NCI-H1694 (cell line): Measurements from ENCODE around the gene WAS.
"Not testable (repeated sequence)": the region's sequence is repeated elsewhere in the genome, so short reads cannot be mapped to it uniquely, and the experiment has no call there.

ENCODE experiments used
- DNase-seq: peaks from one replicate; lab custom pipeline; 2025; lab: John Stamatoyannopoulos, UW

The WAS gene

DNA sequence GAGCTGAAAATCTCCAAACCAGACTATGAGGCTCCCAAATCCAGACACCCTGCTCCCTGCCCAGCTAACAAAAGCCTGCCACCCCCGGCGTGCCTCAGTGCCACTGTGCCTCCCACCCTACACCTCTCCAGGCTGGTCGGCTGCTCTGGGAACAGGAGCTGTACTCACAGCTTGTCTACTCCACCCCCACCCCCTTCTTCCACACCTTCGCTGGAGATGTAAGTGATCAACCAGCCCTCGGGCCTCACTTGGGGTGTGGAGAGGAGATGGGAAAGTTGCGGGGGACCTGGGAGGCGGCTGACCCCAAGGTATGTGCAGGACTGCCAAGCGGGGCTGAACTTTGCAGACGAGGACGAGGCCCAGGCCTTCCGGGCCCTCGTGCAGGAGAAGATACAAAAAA is 1.8 kb downstream of the WAS start:
- no peak for DNase-seq

DNA sequence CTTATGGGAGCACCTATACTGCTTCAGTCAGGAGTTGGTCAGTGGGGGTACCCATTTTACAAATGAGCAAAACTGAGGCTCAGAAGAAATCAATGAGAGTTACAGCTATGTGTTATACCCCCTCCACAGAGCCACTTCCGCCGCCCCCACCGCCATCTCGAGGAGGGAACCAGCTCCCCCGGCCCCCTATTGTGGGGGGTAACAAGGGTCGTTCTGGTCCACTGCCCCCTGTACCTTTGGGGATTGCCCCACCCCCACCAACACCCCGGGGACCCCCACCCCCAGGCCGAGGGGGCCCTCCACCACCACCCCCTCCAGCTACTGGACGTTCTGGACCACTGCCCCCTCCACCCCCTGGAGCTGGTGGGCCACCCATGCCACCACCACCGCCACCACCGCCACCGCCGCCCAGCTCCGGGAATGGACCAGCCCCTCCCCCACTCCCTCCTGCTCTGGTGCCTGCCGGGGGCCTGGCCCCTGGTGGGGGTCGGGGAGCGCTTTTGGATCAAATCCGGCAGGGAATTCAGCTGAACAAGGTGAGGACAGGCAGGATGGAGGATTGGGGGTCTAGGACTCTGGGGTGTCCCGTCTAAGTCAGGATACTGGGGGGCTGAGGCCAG is 5.0 kb downstream of the WAS start:
- no peak for DNase-seq

DNA sequence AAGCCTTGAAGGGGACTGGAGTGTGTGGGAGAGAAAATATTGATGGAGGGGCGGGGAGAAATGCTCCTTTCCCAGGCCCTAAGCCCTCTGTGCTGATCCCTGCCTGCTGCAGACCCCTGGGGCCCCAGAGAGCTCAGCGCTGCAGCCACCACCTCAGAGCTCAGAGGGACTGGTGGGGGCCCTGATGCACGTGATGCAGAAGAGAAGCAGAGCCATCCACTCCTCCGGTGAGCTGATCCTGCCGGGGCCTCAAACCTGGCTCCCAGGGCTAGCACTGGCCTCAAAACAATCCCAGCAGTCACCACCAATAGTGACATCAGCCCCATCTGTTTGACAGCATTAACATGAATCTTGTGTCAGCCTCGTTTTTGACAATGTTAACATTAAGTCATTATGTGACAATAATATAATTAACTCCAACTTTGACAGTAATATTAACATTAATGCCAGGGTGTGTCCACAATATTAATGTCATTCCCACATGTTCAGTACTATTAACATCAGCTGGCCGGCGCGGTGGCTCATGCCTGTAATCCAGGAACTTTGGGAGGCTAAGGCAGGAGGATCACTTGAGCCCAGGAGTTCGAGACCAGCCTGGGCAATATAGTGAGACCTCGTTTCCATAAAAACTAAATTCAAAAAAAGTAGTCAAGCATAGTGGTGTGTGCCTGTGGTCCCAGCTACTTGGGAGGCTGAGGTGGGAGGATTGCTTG is 5.8 kb downstream of the WAS start:
- no peak for DNase-seq

DNA sequence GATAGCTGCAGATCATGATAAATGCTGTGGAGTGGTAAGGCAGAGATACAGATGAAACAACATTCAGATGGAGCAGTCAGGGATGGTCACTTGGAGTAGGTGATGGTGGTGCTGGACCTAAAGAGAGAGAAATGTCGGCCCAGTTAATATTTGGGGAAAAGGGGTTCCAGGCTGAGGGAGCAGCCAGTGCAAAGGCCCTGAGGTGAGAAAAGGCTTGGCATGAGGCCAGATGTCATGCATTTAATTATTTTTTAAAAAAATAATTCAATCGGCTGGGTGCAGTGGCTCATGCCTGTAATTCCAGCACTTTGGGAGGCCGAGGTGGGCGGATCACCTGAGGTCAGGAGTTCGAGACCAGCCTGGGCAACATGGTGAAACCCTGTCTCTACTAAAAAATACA is 8.1 kb downstream of the WAS start:
- not testable (repeated sequence) for DNase-seq

DNA sequence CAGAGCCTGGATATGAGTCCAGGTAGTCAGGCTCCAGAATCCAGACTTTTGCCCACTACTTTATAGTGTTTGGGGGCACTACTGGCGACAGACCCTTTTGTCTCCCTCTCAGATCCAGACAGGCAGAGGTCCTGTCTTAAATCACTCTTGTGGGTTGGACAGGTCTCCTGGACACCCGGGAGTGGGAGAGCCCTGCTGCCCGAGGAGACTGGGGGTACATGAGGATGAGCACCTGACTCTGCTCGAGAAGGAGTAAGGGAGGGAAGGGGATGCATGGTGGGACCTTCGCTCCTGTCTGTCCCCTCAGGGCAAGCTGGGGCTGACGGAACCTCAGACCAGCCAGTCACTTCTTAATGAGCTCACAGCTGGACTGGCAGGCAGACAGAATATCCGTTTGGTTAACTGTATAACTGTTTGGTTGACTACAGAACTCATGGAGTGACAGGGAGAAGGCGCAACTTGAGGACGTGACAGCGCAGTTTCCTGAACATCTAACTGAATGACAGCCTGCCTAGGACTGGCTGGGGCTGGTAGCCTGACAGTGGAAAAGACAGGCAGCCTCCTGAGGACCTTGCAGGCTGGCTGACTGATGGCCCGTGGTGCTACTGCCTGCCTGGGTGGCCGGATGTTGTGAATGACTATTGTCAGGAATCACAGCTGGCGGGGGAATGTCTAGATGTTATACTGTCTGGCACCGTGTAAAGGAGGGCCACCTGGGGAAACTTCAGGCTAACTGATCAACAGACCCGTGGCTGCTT is 11.4 kb downstream of the WAS start:
- no peak for DNase-seq

DNA sequence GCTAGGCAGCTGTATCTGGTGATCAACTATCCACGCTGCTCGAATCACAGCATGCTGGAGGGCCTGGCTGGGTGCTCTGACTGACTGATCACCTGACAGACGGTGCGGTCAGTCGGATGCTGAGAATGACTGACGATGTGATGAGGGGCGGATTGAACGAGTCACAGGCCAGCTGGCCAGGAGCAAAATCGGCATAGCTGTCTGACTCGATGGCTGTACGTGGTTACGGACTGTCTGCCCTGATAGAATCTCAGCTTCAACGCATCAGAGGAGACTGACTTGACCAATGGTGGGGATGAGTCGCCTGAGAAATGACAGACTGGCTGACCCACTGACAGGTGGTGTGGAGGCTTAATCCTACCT is 11.9 kb downstream of the WAS start:
- DNase-seq: no peak

DNA sequence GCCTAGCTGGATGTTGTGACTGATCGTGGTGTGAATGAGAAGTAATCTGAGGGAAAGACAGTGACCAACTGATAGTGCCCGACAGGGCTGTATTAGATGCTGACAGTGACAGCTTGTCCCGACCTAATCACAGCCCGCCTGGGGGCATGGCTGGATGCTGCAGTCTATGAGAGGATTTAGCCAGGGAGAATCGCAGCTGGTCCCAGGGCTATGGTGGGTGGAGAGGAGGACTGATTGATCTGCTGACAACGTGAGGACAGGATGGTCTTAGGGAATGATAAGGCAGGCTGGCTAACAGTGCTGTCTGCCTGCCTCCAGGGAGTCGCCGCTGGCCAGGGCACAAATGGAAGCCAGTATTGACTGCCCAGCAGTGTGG is 12.3 kb downstream of the WAS start:
- no peak for DNase-seq

DNA sequence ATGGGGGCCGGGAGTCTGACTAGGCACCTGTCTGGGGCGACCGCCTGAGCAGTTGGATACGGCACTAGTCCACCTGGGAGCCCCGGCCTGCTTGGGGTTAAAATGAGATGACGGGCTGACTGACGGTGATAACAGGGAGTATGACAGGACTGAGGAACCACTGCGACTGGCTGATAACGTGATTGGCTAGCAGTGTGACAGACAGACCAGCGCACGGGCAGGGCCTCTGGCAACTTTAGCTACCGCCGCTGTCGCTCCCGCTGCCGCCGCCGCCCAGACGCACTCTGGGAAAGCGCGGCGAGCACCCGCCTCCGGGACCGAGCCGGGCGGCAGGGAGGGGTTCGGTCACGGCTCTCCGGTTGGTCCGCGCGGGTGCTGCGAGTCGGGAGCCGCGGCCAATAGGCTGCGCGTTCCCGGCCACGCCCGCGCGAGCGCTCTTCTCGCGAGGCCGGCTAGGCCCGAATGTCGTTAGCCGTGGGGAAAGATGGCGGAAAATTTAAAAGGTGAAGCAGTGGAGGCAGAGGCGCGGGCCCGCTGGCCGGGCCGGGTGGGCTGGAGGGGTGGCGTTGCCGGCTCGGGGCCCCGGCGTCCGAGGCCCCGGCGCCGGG is 12.8 kb downstream of the WAS start, which contains the start of gene SUV39H1:
TSS of gene SUV39H1 (plus strand) at position 434 of the 608 bp plus-strand sequence. CDS start at position 485, 51 bp downstream.
- peak; percentile 71 for DNase-seq

DNA sequence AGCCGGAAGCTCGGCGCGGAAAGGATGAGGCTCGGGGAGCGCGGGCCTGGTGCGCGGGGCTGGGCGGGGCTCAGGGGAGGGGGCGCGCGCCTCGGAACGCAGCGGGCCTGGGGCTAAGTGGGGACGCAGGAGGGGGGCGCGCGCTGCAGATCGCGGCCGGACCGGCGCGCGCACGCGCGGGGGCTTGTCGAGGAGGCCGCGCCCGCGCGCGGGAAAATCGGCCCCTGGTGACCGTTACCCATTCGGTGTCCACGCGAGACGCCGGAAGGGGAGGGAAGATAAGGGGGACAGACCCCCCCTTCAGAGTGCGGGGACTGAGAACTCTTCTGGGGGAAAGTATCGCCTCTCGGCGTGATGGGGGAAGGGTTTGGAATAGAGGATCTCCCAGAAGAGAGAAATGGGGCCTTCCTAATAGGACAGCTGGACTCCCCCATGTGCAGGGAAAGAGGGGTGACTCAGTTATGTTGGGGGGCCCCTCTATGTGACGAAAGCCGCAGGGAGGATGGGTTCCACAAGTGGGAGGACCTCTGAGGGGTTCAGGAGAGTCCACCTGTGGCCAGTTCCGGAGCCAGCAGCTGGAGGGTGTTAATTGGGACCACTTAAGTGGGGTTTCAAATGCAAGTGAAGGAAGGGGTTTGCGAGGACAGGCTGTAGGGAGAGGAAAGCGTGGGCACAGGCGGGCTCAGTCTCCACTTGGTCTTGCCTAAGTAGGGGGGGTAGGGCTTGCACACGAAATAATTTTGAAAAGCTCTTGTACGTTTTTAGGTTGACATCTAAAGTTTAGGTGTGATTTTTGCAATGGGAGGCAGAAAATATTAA is 13.5 kb downstream of the WAS start:
- DNase-seq: peak; percentile 22

DNA sequence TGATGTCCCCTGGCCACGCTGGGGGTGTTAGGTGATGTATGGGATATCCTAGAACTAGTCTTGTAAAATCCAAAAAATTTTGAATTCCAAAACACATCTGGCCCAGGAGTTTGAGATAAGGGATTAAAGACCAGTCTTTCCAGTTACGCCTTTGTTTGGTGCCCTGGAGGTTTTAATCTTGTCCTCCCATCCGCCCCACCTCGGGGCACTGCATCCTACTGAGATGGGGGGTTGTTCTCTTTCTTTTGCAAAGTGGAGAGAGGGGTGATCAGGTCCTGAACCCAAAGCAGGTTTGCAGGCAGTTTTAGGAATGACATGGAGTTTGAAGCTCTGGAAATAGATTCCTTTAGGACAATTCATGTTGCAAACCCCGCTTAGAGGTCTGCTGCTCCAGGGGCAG is 14.7 kb downstream of the WAS start:
- DNase-seq: no peak

DNA sequence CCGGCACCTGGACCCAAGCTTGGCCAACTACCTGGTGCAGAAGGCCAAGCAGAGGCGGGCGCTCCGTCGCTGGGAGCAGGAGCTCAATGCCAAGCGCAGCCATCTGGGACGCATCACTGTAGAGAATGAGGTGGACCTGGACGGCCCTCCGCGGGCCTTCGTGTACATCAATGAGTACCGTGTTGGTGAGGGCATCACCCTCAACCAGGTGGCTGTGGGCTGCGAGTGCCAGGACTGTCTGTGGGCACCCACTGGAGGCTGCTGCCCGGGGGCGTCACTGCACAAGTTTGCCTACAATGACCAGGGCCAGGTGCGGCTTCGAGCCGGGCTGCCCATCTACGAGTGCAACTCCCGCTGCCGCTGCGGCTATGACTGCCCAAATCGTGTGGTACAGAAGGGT is 16.6 kb downstream of the WAS start:
- DNase-seq: no peak

DNA sequence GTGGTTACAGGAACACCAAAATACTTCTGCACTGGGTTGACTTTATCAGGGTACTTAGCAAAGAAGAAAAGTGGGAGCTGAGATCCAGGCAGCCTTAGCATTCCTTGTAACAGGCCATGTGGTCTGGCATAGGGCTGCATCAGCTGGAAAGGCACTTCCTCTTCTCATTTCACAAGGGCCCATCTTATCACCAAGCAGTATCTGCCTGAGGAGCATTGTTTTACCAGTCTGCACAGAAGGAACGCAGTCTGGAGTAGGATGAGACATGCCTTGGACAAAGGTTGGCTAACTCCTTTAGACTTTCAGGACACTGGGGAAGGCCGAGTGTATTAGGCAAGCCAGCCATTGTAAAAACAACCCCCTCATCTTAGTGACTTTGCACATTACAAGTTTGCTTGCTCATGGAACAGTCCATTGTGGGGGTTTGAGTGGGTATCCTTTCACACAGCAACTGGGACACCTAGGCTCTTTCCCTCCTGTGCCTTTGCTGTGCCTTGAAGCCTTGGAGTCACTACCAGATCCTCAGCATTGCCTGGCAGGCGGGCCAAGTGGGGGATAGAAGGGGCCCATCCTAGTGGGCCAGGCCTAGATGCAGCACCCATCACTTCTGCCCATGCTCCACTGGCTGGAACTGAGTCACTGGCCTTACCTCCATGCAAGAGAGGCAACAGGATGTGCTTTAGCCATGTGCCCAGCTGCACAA is 17.5 kb downstream of the WAS start:
- no peak for DNase-seq

DNA sequence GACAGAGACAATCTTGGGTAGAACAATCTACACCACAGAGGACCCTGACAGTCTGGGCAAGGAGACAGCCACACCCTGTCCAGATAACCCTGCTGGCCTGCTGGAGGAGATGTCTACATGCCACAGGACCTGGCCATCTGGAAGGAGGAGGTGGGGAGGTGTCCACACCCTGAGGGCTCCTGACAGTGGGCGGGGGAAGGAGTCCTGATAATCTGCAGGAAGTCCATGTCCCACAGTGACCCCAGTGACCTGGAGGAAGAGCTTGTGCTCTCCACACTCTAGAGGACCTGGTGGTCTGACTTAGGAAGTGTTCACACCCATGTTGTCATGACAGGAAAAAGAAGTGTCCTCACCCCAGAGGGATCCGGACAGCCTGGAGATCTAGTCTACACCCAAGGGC is 18.4 kb downstream of the WAS start:
- DNase-seq: no peak

DNA sequence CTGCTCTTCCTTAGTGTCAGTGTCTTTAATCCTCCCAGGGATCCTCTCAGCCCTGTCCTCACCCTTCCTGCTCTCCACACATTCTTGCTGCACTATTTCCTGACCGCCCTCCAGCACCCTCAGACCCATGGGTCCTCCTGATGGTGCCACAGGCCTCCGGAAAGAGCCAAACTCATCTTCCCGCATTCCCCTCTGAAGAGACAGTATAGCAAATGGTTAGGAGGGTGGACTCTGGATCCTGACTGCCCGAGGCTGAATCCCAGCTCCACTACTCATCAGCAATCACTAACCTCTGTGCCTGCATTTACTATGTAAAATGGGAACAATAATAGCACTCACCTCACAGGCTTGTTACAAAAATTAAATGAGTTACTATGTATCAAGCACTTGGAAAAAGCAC is 19.1 kb downstream of the WAS start:
- DNase-seq: no peak

DNA sequence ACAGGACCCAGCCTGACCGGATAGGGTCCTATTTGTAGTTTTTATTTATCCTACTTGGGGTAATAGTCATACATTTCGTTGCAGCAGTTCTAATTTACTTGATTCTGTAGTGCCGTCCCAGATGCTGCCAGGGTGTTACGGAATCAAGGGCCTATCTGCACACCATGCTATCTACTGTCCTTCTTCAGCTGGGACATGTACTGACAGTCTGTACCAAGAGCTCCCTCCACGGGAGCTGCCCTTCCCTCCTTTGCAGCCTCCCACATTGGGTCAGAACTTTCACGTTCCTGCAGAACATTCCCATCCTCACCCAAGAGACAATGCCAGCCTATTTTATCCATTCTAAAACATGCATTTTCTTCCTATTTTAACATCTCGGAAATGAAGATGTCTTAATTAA is 19.6 kb downstream of the WAS start:
- no peak for DNase-seq

DNA sequence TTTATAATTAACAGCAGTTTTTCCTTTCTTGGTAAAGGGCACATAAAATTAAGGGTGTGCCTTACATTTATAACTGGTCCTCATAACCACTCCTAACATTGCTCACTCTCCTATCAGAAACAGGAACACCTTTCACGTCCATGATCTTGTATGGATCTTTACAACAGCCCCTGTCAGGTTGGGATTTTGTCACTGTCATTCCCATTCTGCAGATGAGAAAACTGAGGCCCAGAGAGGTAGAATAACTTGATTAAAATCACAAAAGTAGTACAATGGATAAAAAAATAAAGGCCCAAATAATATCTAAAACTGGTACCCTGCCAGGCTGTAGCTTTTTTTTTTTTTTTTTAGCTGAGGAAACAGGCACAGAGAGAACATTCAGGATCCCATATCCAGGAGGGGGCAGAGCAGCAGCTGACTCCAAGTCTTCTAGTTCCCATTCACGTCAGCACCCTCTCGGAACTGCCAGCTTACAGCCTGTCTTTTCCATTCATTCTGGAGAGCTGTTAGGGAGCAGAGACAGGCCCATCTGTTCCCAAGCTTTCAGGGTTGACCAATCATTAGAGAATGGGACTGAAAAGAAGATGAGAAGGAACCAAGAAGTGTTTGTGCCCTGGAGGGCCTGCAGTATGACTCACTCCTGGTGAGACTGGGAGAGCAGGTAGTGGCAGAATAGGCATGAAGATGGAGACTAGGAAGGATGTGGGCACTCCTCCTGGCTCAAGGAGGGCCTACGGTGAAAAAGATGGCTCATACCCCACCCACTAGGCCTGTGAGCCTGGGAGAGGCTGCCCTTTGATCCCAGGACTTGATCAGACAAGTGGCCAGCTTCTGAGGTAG is 20.3 kb downstream of the WAS start:
- DNase-seq: peak; percentile 18

DNA sequence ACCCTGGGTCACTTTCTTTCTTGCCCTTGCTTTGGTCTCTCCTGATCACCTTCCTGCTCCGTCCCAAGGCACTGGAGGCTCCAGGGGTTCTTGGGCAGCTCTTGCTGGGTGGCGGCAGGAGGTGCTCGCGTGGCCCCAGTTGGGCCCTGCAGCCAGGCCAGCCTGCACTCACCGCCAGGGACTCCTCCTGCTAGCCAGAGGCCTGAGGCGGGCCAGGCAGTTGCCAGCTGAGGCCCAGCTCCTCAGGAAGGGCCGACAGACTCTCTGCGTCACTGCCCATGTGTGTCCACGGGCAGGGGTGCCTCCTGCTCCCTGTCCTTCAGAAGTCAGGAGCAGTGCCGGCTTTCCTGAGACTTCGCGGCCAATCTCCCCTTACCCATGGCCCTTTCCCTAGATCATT is 22.3 kb downstream of the WAS start:
- DNase-seq: no peak

DNA sequence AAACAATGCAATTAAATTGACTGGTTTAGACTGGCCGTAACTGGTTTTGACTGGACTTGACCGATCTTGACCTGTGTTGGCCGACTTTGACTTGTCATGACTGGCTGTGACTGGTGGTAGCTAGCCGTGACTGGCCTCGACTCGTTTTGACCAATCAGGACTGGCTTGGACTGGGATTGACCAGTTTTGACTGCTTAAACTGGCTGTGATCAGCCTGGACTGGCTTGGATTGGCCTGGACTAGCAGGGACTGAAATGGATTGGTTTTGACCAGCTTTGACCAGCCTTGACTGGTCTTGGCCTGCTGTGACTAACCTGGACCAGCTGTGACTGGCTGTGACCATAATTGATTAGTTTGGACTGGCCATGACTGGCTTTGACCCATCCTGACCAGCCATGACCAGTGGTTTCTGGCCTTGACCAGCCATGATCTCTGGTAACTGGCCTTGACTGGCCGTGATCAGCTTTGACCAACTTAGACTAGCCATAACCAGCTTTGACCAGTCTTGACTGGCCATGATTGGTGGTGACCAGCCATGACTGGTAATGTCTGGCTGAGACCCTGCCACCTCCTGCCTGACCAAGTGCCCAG is 26.0 kb downstream of the WAS start:
- DNase-seq: no peak

DNA sequence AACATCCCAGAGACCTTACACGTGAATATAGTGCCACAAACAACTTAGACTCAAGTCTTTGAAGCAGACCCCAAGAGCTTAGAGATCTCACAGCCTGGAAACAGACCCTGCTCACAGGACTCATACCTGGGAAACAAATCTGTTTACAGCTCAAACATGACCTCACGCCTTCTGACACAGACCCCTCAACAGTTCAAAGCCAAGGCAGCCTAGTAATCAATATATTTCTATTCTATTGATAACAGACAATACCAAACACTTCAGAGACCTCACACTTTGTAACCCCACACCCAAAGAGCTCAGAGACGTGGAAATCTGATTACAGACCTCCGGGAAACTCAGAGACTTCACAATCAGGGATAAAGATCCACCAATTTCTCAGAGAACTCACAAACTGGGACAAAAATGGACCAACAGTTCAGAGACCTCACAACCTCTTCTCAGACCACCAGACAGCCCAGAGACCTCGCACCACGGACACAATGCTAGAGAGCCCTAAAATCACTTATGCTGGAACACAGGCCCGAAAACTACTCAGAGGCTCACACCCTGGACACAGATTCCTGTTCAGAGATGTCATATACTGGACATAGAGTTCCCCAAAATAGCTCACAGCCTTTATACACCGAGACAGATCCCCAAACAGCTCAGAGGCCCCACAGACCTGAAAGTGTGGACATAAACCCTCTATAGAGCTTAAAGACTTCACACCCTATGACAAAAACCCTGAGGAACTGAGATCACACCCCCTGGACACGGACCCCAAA is 27.7 kb downstream of the WAS start:
- no peak for DNase-seq
